GM12892 (cell line): Measurements from ENCODE around the gene MAGED4B.

Experiments
- POLR2A ChIP-seq: IDR thresholded peaks from 2 replicates; pipeline ENCODE4 v1.6.1; 2011; ENCODE audit warnings: low read depth, low read length, control low read depth
- POLR2AphosphoS5 ChIP-seq: IDR thresholded peaks from 2 replicates; pipeline ENCODE4 v1.6.1; 2011; ENCODE audit warnings: low read depth, low read length, control low read depth
- TAF1 ChIP-seq: IDR thresholded peaks from 2 replicates; pipeline ENCODE4 v1.6.1; 2011; ENCODE audit warnings: low read depth, mild to moderate bottlenecking, control low read depth, low read length, borderline replicate concordance

DNA sequence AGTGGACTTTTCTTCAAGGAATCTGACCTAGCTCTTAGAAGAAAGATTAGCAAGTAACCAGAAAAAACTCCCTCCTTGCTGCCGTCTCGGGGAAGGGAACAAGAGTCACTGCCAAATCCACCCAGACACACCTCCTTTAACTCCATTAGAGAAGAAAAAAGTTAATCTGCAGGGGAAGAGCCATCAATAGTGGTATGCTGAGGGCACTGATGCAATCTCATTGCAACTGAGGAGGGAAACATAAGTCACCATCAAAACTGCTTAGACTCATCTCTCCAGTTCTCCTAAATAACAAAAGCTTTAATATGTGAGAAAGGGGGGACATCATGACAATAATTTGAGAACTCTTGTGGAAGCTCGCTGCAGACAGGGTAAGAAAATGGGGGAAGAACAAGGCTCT is 49.3 kb upstream of the MAGED4B start:
- TF ChIP-seq POLR2AphosphoS5 (no peak), POLR2A (no peak), TAF1 (no peak)
